Endodermal cell (in vitro differentiated cells): ENCODE measurements around the gene PTPRQ. TPM values are rescaled to one million over a fixed set of nuclear protein-coding genes. Genes with fewer than 3 reads are reported as not detected.
"Not testable (repeated sequence)": the region's sequence is repeated elsewhere in the genome, so short reads cannot be mapped to it uniquely, and the experiment has no call there.

Experiments used
- DNase-seq: peaks from one replicate; pipeline ENCODE4 v3.0.0-alpha.2; 2017
- H3K27ac ChIP-seq: 2 replicates; pipeline ENCODE4 v1.5.1; 2013; ENCODE audit warnings: mild to moderate bottlenecking, low read depth, low read length, moderate library complexity
- H3K27me3 ChIP-seq: 2 replicates; pipeline ENCODE4 v1.6.1; 2013; ENCODE audit warnings: mild to moderate bottlenecking, low read length, moderate library complexity; ENCODE audit not compliant: insufficient read depth, control insufficient read depth, poor library complexity, severe bottlenecking
- H3K36me3 ChIP-seq: 2 replicates; pipeline ENCODE4 v1.7.0; 2013; ENCODE audit warnings: mild to moderate bottlenecking, low read length, moderate library complexity; ENCODE audit not compliant: control insufficient read depth, insufficient read depth
- H3K4me1 ChIP-seq: one replicate; pipeline ENCODE4 v1.7.0; 2013; ENCODE audit warnings: low read length; ENCODE audit not compliant: control insufficient read depth, insufficient read depth
- H3K4me3 ChIP-seq: 2 replicates; pipeline ENCODE4 v1.5.1; 2013; ENCODE audit warnings: mild to moderate bottlenecking, low read length, moderate library complexity
- H3K9ac ChIP-seq: 2 replicates; pipeline ENCODE4 v1.6.1; 2013; ENCODE audit warnings: mild to moderate bottlenecking, low read length, moderate library complexity; ENCODE audit not compliant: poor library complexity, severe bottlenecking; ENCODE audit errors: extremely low read depth
- H3K9me3 ChIP-seq: 2 replicates; pipeline ENCODE4 v1.6.1; 2013; ENCODE audit warnings: mild to moderate bottlenecking, low read length, moderate library complexity; ENCODE audit not compliant: control insufficient read depth
- H3K27ac Mint-ChIP-seq: 2 replicates; pipeline ENCODE4 v1.8.0; 2020; ENCODE audit warnings: mixed read lengths
- H3K27me3 Mint-ChIP-seq: 2 replicates; pipeline ENCODE4 v1.8.0; 2021; ENCODE audit warnings: mild to moderate bottlenecking, mixed read lengths; ENCODE audit not compliant: insufficient read depth
- H3K36me3 Mint-ChIP-seq: 2 replicates; pipeline ENCODE4 v1.8.0; 2020; ENCODE audit warnings: low read depth, mixed read lengths
- H3K4me1 Mint-ChIP-seq: 2 replicates; pipeline ENCODE4 v1.8.0; 2020; ENCODE audit warnings: mixed read lengths
- H3K4me3 Mint-ChIP-seq: 2 replicates; pipeline ENCODE4 v1.8.0; 2020; ENCODE audit warnings: mild to moderate bottlenecking, moderate library complexity, mixed read lengths
- H3K9me3 Mint-ChIP-seq: 2 replicates; pipeline ENCODE4 v1.8.0; 2020; ENCODE audit warnings: mild to moderate bottlenecking, mixed read lengths
- CTCF ChIP-seq: fragments of 200-600 bp; sonication (generic); conservative IDR thresholded peaks from 2 replicates; pipeline ENCODE4 v1.5.0; 2021; ENCODE audit warnings: antibody characterized with exemption, mild to moderate bottlenecking
- WGBS, 2 experiments: methylation state at CpG; one replicate each; pipeline versions ENCODE4 v1.1.5 to v1.1.7; 2013; ENCODE audit warnings: missing lambda C conversion rate in 2 of 2, mixed read lengths in 1 of 2; ENCODE audit not compliant: insufficient coverage in 1 of 2, insufficient read length in 1 of 2; 5-methylcytosine and 5-hydroxymethylcytosine counted together
- total RNA-seq, 2 donors: library from RNA; stranded (reverse); fragmentation: NEBNext Ultra II Directional in 1 of 2; extraction: Animal tissue kit (Norgen Biotek cat#: 25700) in 1 of 2; gene quantifications; 2 replicates in 1 of 2; 3 replicates in 1 of 2; pipeline ENCODE4 v1.2.1, GENCODE V29; 2021

PTPRQ gene
- total RNA-seq, 2 donors from 2014 or later = 0.13 TPM; not detected in 1

GRCh38 chr12:80460972-80461371, 16.9 kb downstream of the PTPRQ start:
- Mint-ChIP-seq H3K27ac (no peak overlapping the region), H3K9me3 (peaks cover 10% of the 10 kb centered on the region), H3K4me1 (no peaks in the 10 kb centered on the region), H3K36me3 (no peaks in the 10 kb centered on the region), H3K4me3 (no peak overlapping the region), H3K27me3 (no peaks in the 10 kb centered on the region)
- TF ChIP-seq CTCF = no peak
- Histone ChIP-seq H3K9me3 (no peaks in the 10 kb centered on the region), H3K4me1 (no peaks in the 10 kb centered on the region), H3K9ac (no peak overlapping the region), H3K4me3 (no peak overlapping the region), H3K36me3 (no peaks in the 10 kb centered on the region), H3K27ac (no peak overlapping the region), H3K27me3 (no peaks in the 10 kb centered on the region)
- WGBS, 2 experiments = 86 to 91% methylated on average over 1 to 3 of the region's 4 CpGs
- DNase-seq = no peak

GRCh38 chr12:80461851-80462250, 17.8 kb downstream of the PTPRQ start:
- not testable (repeated sequence) for H3K27ac Mint-ChIP-seq, H3K4me3 Mint-ChIP-seq

GRCh38 chr12:80469681-80470080, 25.6 kb downstream of the PTPRQ start:
- 80 to 88% methylated on average over 1 of the region's 1 CpG for WGBS, 2 experiments
- no peak overlapping the region for H3K27ac ChIP-seq
- Mint-ChIP-seq H3K27ac (no peak overlapping the region), H3K4me3 (no peak overlapping the region), H3K27me3 (no peaks in the 10 kb centered on the region), H3K4me1 (no peaks in the 10 kb centered on the region), H3K36me3 (no peaks in the 10 kb centered on the region), H3K9me3 (peaks cover 2% of the 10 kb centered on the region)
- H3K4me3 ChIP-seq = no peak overlapping the region
- TF ChIP-seq CTCF = no peak
- H3K9ac ChIP-seq = no peak overlapping the region
- no peaks in the 10 kb centered on the region for H3K27me3 ChIP-seq
- no peaks in the 10 kb centered on the region for H3K9me3 ChIP-seq
- no peaks in the 10 kb centered on the region for H3K36me3 ChIP-seq
- H3K4me1 ChIP-seq = no peaks in the 10 kb centered on the region
- no peak for DNase-seq

More at GRCh38 chr12:80461851-80462250, 17.8 kb downstream of the PTPRQ start:
- H3K27me3 ChIP-seq, H3K4me3 ChIP-seq, H3K36me3 Mint-ChIP-seq, DNase-seq, H3K9ac ChIP-seq, H3K27ac ChIP-seq, H3K4me1 Mint-ChIP-seq, H3K27me3 Mint-ChIP-seq, H3K36me3 ChIP-seq, H3K4me1 ChIP-seq, H3K9me3 ChIP-seq: not testable (repeated sequence)
- 85 to 86% methylated on average over 8 to 16 of the region's 18 CpGs for WGBS, 2 experiments
- peaks cover 12% of the 10 kb centered on the region for H3K9me3 Mint-ChIP-seq

- WGBS, 2 experiments = 91 to 100% methylated on average over 1 of the region's 1 CpG
- Mint-ChIP-seq H3K4me1 (no peaks in the 10 kb centered on the region), H3K36me3 (no peaks in the 10 kb centered on the region), H3K4me3 (no peak overlapping the region), H3K9me3 (peaks cover 2% of the 10 kb centered on the region), H3K27me3 (no peaks in the 10 kb centered on the region), H3K27ac (no peak overlapping the region)
- no peak overlapping the region for H3K9ac ChIP-seq
- TF ChIP-seq CTCF = no peak
- no peaks in the 10 kb centered on the region for H3K36me3 ChIP-seq
- H3K4me3 ChIP-seq = no peak overlapping the region
- DNase-seq = peak; percentile 43
- no peaks in the 10 kb centered on the region for H3K27me3 ChIP-seq
- no peaks in the 10 kb centered on the region for H3K4me1 ChIP-seq
- no peaks in the 10 kb centered on the region for H3K9me3 ChIP-seq
- no peak overlapping the region for H3K27ac ChIP-seq
Observed at GRCh38 chr12:80470403-80470802, 26.4 kb downstream of the PTPRQ start.
